Ishikawa (cell line): ENCODE data around the gene CHST11.

Experiments
- CEBPB ChIP-seq: IDR thresholded peaks from 2 replicates; pipeline ENCODE4 v1.6.1; 2012
- EP300 ChIP-seq: IDR thresholded peaks from 2 replicates; pipeline ENCODE4 v1.6.1; 2012; ENCODE audit warnings: borderline replicate concordance
- FOXM1 ChIP-seq: IDR thresholded peaks from 2 replicates; pipeline ENCODE4 v1.6.1; 2012; ENCODE audit warnings: low read depth, borderline replicate concordance
- MAX ChIP-seq: IDR thresholded peaks from 2 replicates; pipeline ENCODE4 v1.6.1; 2012
- REST ChIP-seq: IDR thresholded peaks from 2 replicates; pipeline ENCODE4 v1.6.1; 2012; ENCODE audit warnings: low read depth, mild to moderate bottlenecking
- TAF1 ChIP-seq: IDR thresholded peaks from 2 replicates; pipeline ENCODE4 v1.6.1; 2012; ENCODE audit warnings: low read depth, mild to moderate bottlenecking
- YY1 ChIP-seq: IDR thresholded peaks from 2 replicates; pipeline ENCODE4 v1.6.1; 2012; ENCODE audit warnings: low read depth

GRCh38 chr12:104748790-104749189, 292.0 kb downstream of the CHST11 start:
- TF ChIP-seq EP300 (no peak), FOXM1 (no peak), REST (no peak), CEBPB (no peak), TAF1 (no peak), MAX (no peak), YY1 (no peak)
